ENCODE results near the gene INPP5J. TPM values are rescaled to one million over a fixed set of nuclear protein-coding genes. Genes with fewer than 3 reads are reported as not detected.

The INPP5J gene
- polyA plus RNA-seq, 1 donor (not counting 4 experiments of a cell fraction or from before 2014, with no cell fraction given) = 0.22 TPM

- DNase-seq (ENCODE audit: low read depth, low spot score) (no peak), FAIRE-seq (no peak)
- TF ChIP-seq EZH2 (IDR thresholded peaks at IDR 0.05; ENCODE audit: low read length) (no peak), CTCF (optimal IDR thresholded peaks at IDR 0.05 in 1 of 3, IDR thresholded peaks at IDR 0.05 in 1 of 3, conservative IDR thresholded peaks at IDR 0.05 in 1 of 3; ENCODE audit: extremely low read depth in 1 of 3, insufficient read depth in 2 of 3, low read length in 3 of 3) (no peak)
- H3K9ac ChIP-seq (ENCODE audit: control insufficient read depth, extremely low read depth, insufficient read depth, low read length) = no peak overlapping the region
- no peaks in the 10 kb centered on the region for H3K79me2 ChIP-seq (ENCODE audit: control insufficient read depth, insufficient read depth, low read length)
- no peak overlapping the region for H3K27ac ChIP-seq (ENCODE audit: control insufficient read depth, insufficient read depth, low read length)
- no peaks in the 10 kb centered on the region for H4K20me1 ChIP-seq (ENCODE audit: control insufficient read depth, extremely low read depth, insufficient read depth, low read length)
- dilution Hi-C loops (cut with MboI; ENCODE audit: extremely low pct_ligation_motif_present, low sequenced_read_pairs) = no loop called here
- no peak overlapping the region for H3K4me2 ChIP-seq (ENCODE audit: control insufficient read depth, extremely low read depth, insufficient read depth, low read depth, low read length)
- H3K9me1 ChIP-seq (ENCODE audit: control insufficient read depth, extremely low read depth, insufficient read depth, low read length) = no peaks in the 10 kb centered on the region
- no peaks in the 10 kb centered on the region for H3K36me3 ChIP-seq (ENCODE audit: control insufficient read depth in 2 of 2, extremely low read depth in 1 of 2, insufficient read depth in 2 of 2, low read length in 2 of 2)
- H3K4me1 ChIP-seq (ENCODE audit: control insufficient read depth, extremely low read depth, insufficient read depth, low read length) = peaks cover 21% of the 10 kb centered on the region
- H3K4me3 ChIP-seq (ENCODE audit: control insufficient read depth in 2 of 3, extremely low read depth in 1 of 3, insufficient read depth in 2 of 3, low read depth in 1 of 3, low read length in 3 of 3) = no peak overlapping the region
- H3K9me3 ChIP-seq (ENCODE audit: control insufficient read depth, low read depth, low read length) = no peaks in the 10 kb centered on the region
- no peak overlapping the region for H2AFZ ChIP-seq (ENCODE audit: control insufficient read depth, low read length)
- H3K27me3 ChIP-seq (ENCODE audit: control insufficient read depth, extremely low read depth, insufficient read depth, low read length) = peaks cover 4% of the 10 kb centered on the region
Observed at GRCh38 chr22:31143537-31143936, 20.8 kb downstream of the INPP5J start.

- FAIRE-seq (peak; percentile 87), DNase-seq (ENCODE audit: low read depth, low spot score) (no peak)
- Histone ChIP-seq H3K4me2 (ENCODE audit: control insufficient read depth, extremely low read depth, insufficient read depth, low read depth, low read length) (no peak overlapping the region), H3K9me3 (ENCODE audit: control insufficient read depth, low read depth, low read length) (no peaks in the 10 kb centered on the region), H3K4me3 (ENCODE audit: control insufficient read depth in 2 of 3, extremely low read depth in 1 of 3, insufficient read depth in 2 of 3, low read depth in 1 of 3, low read length in 3 of 3) (no peak overlapping the region), H2AFZ (ENCODE audit: control insufficient read depth, low read length) (no peak overlapping the region), H3K9ac (ENCODE audit: control insufficient read depth, extremely low read depth, insufficient read depth, low read length) (no peak overlapping the region), H3K27ac (ENCODE audit: control insufficient read depth, insufficient read depth, low read length) (no peak overlapping the region), H3K27me3 (ENCODE audit: control insufficient read depth, extremely low read depth, insufficient read depth, low read length) (peaks cover 4% of the 10 kb centered on the region), H3K4me1 (ENCODE audit: control insufficient read depth, extremely low read depth, insufficient read depth, low read length) (peaks cover 24% of the 10 kb centered on the region), H3K9me1 (ENCODE audit: control insufficient read depth, extremely low read depth, insufficient read depth, low read length) (no peaks in the 10 kb centered on the region), H3K79me2 (ENCODE audit: control insufficient read depth, insufficient read depth, low read length) (no peaks in the 10 kb centered on the region), H3K36me3 (ENCODE audit: control insufficient read depth in 2 of 2, extremely low read depth in 1 of 2, insufficient read depth in 2 of 2, low read length in 2 of 2) (no peaks in the 10 kb centered on the region), H4K20me1 (ENCODE audit: control insufficient read depth, extremely low read depth, insufficient read depth, low read length) (no peaks in the 10 kb centered on the region)
- dilution Hi-C loops (cut with MboI; ENCODE audit: extremely low pct_ligation_motif_present, low sequenced_read_pairs) = no loop called here
- TF ChIP-seq EZH2 (IDR thresholded peaks at IDR 0.05; ENCODE audit: low read length) = no peak
Observed at GRCh38 chr22:31144223-31144622, 21.5 kb downstream of the INPP5J start.

GRCh38 chr22:31148488-31148887, 25.7 kb downstream of the INPP5J start:
- H3K4me2 ChIP-seq (ENCODE audit: control insufficient read depth, extremely low read depth, insufficient read depth, low read depth, low read length) = no peak overlapping the region
- no peaks in the 10 kb centered on the region for H3K79me2 ChIP-seq (ENCODE audit: control insufficient read depth, insufficient read depth, low read length)
- FAIRE-seq (no peak), DNase-seq (ENCODE audit: low read depth, low spot score) (no peak)
- peak overlapping the region; percentile 71 for H2AFZ ChIP-seq (ENCODE audit: control insufficient read depth, low read length)
- H3K36me3 ChIP-seq (ENCODE audit: control insufficient read depth in 2 of 2, extremely low read depth in 1 of 2, insufficient read depth in 2 of 2, low read length in 2 of 2) = no peaks in the 10 kb centered on the region
- no peak overlapping the region for H3K27ac ChIP-seq (ENCODE audit: control insufficient read depth, insufficient read depth, low read length)
- H3K9me3 ChIP-seq (ENCODE audit: control insufficient read depth, low read depth, low read length) = no peaks in the 10 kb centered on the region
- H3K4me3 ChIP-seq (ENCODE audit: control insufficient read depth in 2 of 3, extremely low read depth in 1 of 3, insufficient read depth in 2 of 3, low read depth in 1 of 3, low read length in 3 of 3) = no peak overlapping the region
- dilution Hi-C loops (cut with MboI; ENCODE audit: extremely low pct_ligation_motif_present, low sequenced_read_pairs) = no loop called here
- H3K9me1 ChIP-seq (ENCODE audit: control insufficient read depth, extremely low read depth, insufficient read depth, low read length) = no peaks in the 10 kb centered on the region
- peaks cover 8% of the 10 kb centered on the region for H3K4me1 ChIP-seq (ENCODE audit: control insufficient read depth, extremely low read depth, insufficient read depth, low read length)
- H3K27me3 ChIP-seq (ENCODE audit: control insufficient read depth, extremely low read depth, insufficient read depth, low read length) = no peaks in the 10 kb centered on the region
- TF ChIP-seq EZH2 (IDR thresholded peaks at IDR 0.05; ENCODE audit: low read length) (no peak), CTCF (optimal IDR thresholded peaks at IDR 0.05 in 1 of 3, IDR thresholded peaks at IDR 0.05 in 1 of 3, conservative IDR thresholded peaks at IDR 0.05 in 1 of 3; ENCODE audit: extremely low read depth in 1 of 3, insufficient read depth in 2 of 3, low read length in 3 of 3) (no peak)
- no peaks in the 10 kb centered on the region for H4K20me1 ChIP-seq (ENCODE audit: control insufficient read depth, extremely low read depth, insufficient read depth, low read length)
- no peak overlapping the region for H3K9ac ChIP-seq (ENCODE audit: control insufficient read depth, extremely low read depth, insufficient read depth, low read length)

Data from keratinocyte (primary cell).